ENCODE data around the gene F2RL1.

Gene F2RL1

GRCh38 chr5:76838481-76839261, 19.8 kb downstream of the F2RL1 start:
- FAIRE-seq (no peak), DNase-seq (ENCODE audit: insufficient read length, low spot score) (no peak)
- no peak for TF ChIP-seq CTCF (IDR thresholded peaks at IDR 0.05; ENCODE audit: insufficient read depth, missing control alignments)

GRCh38 chr5:76841361-76841760, 22.5 kb downstream of the F2RL1 start:
- no peak for FAIRE-seq
- TF ChIP-seq CTCF (IDR thresholded peaks at IDR 0.05; ENCODE audit: insufficient read depth, missing control alignments) = no peak

GRCh38 chr5:76845890-76846289, 27.1 kb downstream of the F2RL1 start:
- no peak for FAIRE-seq
- no peak for DNase-seq (ENCODE audit: insufficient read length, low spot score)
- TF ChIP-seq CTCF (IDR thresholded peaks at IDR 0.05; ENCODE audit: insufficient read depth, missing control alignments) = no peak

More at GRCh38 chr5:76841361-76841760, 22.5 kb downstream of the F2RL1 start:
- DNase-seq (ENCODE audit: insufficient read length, low spot score) = no peak

GRCh38 chr5:76849419-76850291, 30.8 kb downstream of the F2RL1 start, which contains the start of gene S100Z:
Gene S100Z (plus strand): TSS chr5:76850014. CDS start chr5:76875360, 25,346 bp downstream.
- TF ChIP-seq CTCF (IDR thresholded peaks at IDR 0.05; ENCODE audit: insufficient read depth, missing control alignments) = no peak
- no peak for DNase-seq (ENCODE audit: insufficient read length, low spot score)
- FAIRE-seq = no peak

GRCh38 chr5:76850543-76851145, 31.8 kb downstream of the F2RL1 start:
- FAIRE-seq = no peak
- no peak for DNase-seq (ENCODE audit: insufficient read length, low spot score)
- no peak for TF ChIP-seq CTCF (IDR thresholded peaks at IDR 0.05; ENCODE audit: insufficient read depth, missing control alignments)

- DNase-seq (ENCODE audit: insufficient read length, low spot score) (no peak), FAIRE-seq (no peak)
- no peak for TF ChIP-seq CTCF (IDR thresholded peaks at IDR 0.05; ENCODE audit: insufficient read depth, missing control alignments)
These were observed 33.0 kb downstream of the F2RL1 start for GRCh38 chr5:76851728-76852369.

All from D721Med (cell line).